B cell (primary cell): ENCODE measurements around the gene AFG3L2. TPM values are rescaled to one million over a fixed set of nuclear protein-coding genes. Genes with fewer than 3 reads are reported as not detected.

Source experiments
- ATAC-seq: fragments of 200-7000 bp; cut with Tn5 transposase; one replicate; pipeline ENCODE4 v1.10.0; 2021; ENCODE audit warnings: low read depth, mild to moderate bottlenecking, moderate number of reproducible peaks, moderate library complexity
- CTCF ChIA-PET: fragments of 350-600 bp; sonication (Branson Sonifier 250); formaldehyde crosslinking; loops from one replicate; lab custom pipeline; 2021; ENCODE audit warnings: antibody characterized with exemption, inconsistent platforms; lab: Charles Lee
- POLR2A ChIA-PET: fragments of 350-600 bp; sonication (Branson Sonifier 250); formaldehyde crosslinking; loops from one replicate; lab custom pipeline; 2021; ENCODE audit warnings: antibody characterized with exemption; lab: Charles Lee
- DNase-seq: peaks from one replicate; pipeline ENCODE4 v3.0.0; 2013
- H2AFZ ChIP-seq: 2 replicates; pipeline ENCODE4 v1.6.1; 2012; ENCODE audit warnings: mild to moderate bottlenecking, low read depth, low read length; ENCODE audit not compliant: insufficient read depth, poor library complexity, severe bottlenecking
- H3K27ac ChIP-seq, 2 donors: 1 replicate in 1 of 2; 2 replicates in 1 of 2; pipeline ENCODE4 v1.5.1; 2012 to 2013; ENCODE audit warnings: low read length in 2 of 2, mild to moderate bottlenecking in 2 of 2, moderate library complexity in 1 of 2
- H3K27me3 ChIP-seq, 4 experiments: fragments of 200-600 bp in 1 of 4; sonication (generic) in 1 of 4; replicated peaks in 1 of 4; 1 replicate in 2 of 4; 2 replicates in 2 of 4; pipeline versions ENCODE4 v1.6.1 to v1.7.0; 2013 to 2016; ENCODE audit warnings: low read length in 3 of 4, mild to moderate bottlenecking in 2 of 4, mixed read lengths in 1 of 4, moderate library complexity in 1 of 4; ENCODE audit not compliant: insufficient read depth in 4 of 4, control insufficient read depth in 3 of 4; ENCODE audit errors: control extremely low read depth in 1 of 4
- H3K36me3 ChIP-seq, 2 experiments: replicated peaks in 1 of 2; 1 replicate in 1 of 2; 2 replicates in 1 of 2; pipeline versions ENCODE4 v1.6.1 to v1.7.1; 2013; ENCODE audit warnings: low read length in 1 of 2; ENCODE audit not compliant: insufficient read depth in 2 of 2, control insufficient read depth in 1 of 2; ENCODE audit errors: control extremely low read depth in 1 of 2, extremely low read depth in 1 of 2
- H3K4me1 ChIP-seq, 2 donors: fragments of 200-600 bp in 1 of 2; sonication (generic) in 1 of 2; 1 replicate in 1 of 2; 2 replicates in 1 of 2; pipeline versions ENCODE4 v1.5.1 to v1.6.1; 2013 to 2017; ENCODE audit warnings: low read length in 2 of 2; ENCODE audit not compliant: control insufficient read depth in 2 of 2, insufficient read depth in 2 of 2
- H3K4me2 ChIP-seq: replicated peaks from 2 replicates; pipeline ENCODE3; 2012; ENCODE audit warnings: mild to moderate bottlenecking, low read depth, low read length; ENCODE audit not compliant: poor library complexity, severe bottlenecking
- H3K4me3 ChIP-seq, 5 experiments: fragments of 200-600 bp in 1 of 5; sonication (generic) in 1 of 5; 1 replicate in 3 of 5; 2 replicates in 2 of 5; pipeline versions ENCODE4 v1.5.1 to v1.7.0; 2011 to 2016; ENCODE audit warnings: low read length in 4 of 5, mild to moderate bottlenecking in 4 of 5, low read depth in 2 of 5, control low read depth in 1 of 5, moderate library complexity in 1 of 5; ENCODE audit not compliant: insufficient read depth in 1 of 5; ENCODE audit errors: control extremely low read depth in 1 of 5, extremely low read depth in 1 of 5
- H3K79me2 ChIP-seq: fragments of 200-600 bp; sonication (generic); one replicate; pipeline ENCODE4 v1.6.0; 2016; ENCODE audit warnings: low read length; ENCODE audit not compliant: control insufficient read depth, insufficient read depth
- H3K9ac ChIP-seq: fragments of 200-600 bp; sonication (generic); 2 replicates; pipeline ENCODE4 v1.6.1; 2017; ENCODE audit warnings: mild to moderate bottlenecking, low read length, moderate library complexity
- H3K9me3 ChIP-seq, 3 donors: one replicate each; pipeline versions ENCODE4 v1.6.1 to v1.7.1; 2013; ENCODE audit warnings: low read length in 2 of 3; ENCODE audit not compliant: control insufficient read depth in 2 of 3, insufficient read depth in 1 of 3; ENCODE audit errors: control extremely low read depth in 1 of 3
- H4K20me1 ChIP-seq: 2 replicates; pipeline ENCODE4 v1.6.0; 2012; ENCODE audit warnings: mild to moderate bottlenecking, low read length; ENCODE audit not compliant: insufficient read depth, control insufficient read depth, poor library complexity, severe bottlenecking
- H3K27ac Mint-ChIP-seq: one replicate; pipeline ENCODE4 v1.8.0; 2021; ENCODE audit warnings: mixed read lengths
- H3K27me3 Mint-ChIP-seq: one replicate; pipeline ENCODE4 v1.8.0; 2021; ENCODE audit warnings: mixed read lengths
- H3K4me1 Mint-ChIP-seq: one replicate; pipeline ENCODE4 v1.8.0; 2021; ENCODE audit warnings: mixed read lengths
- H3K4me3 Mint-ChIP-seq: one replicate; pipeline ENCODE4 v1.8.0; 2021; ENCODE audit warnings: mixed read lengths
- H3K9me3 Mint-ChIP-seq: one replicate; pipeline ENCODE4 v1.8.0; 2022; ENCODE audit warnings: mixed read lengths; ENCODE audit not compliant: insufficient read depth
- EZH2 ChIP-seq: IDR thresholded peaks from 2 replicates; pipeline ENCODE4 v1.6.1; 2012; ENCODE audit warnings: borderline replicate concordance, low read depth, mild to moderate bottlenecking, moderate library complexity, low read length; ENCODE audit not compliant: insufficient read depth, poor library complexity, severe bottlenecking
- WGBS: methylation state at CpG from one replicate; pipeline ENCODE4 v1.1.5; 2013; ENCODE audit warnings: missing lambda C conversion rate; ENCODE audit not compliant: insufficient coverage; 5-methylcytosine and 5-hydroxymethylcytosine counted together
- intact Hi-C: fragments of 100-400 bp; cut with micrococcal nuclease; formaldehyde crosslinking; loops from one replicate; pipeline ENCODE4 v1.10.0; 2022
- polyA plus RNA-seq: library from polyadenylated mRNA; depleted of rRNA; stranded (reverse); fragments of >200 nt; gene quantifications from 2 replicates; pipeline ENCODE4 v1.2.3, GENCODE V29; 2012
- total RNA-seq, 2 donors: library from RNA; stranded (reverse); fragments of 120-200 nt in 1 of 2; gene quantifications; 1 replicate in 1 of 2; 2 replicates in 1 of 2; pipeline versions ENCODE4 v1.2.3 to v1.2.4, GENCODE V29; 2013 to 2022
- TF ChIP-seq, protein P1 (sequence below): fragments of 200-600 bp; IDR thresholded peaks from one replicate; pipeline ENCODE4 v1.8.0; 2022; ENCODE audit warnings: antibody characterized with exemption, mild to moderate bottlenecking

Gene AFG3L2
- total and polyA plus RNA-seq, 2 donors (not counting 1 experiment from before 2014, with no cell fraction given) = 11.9 to 40.7 TPM

GRCh38 chr18:12366784-12367183 is 10.2 kb downstream of the AFG3L2 start:
- H3K9ac ChIP-seq = no peak overlapping the region
- H3K36me3 ChIP-seq = peaks cover 12 to 65% of the 10 kb centered on the region in 2 experiments
- WGBS = no CpG with 5 or more reads among the region's 5 CpGs
- DNase-seq (no peak), ATAC-seq (no peak)
- Mint-ChIP-seq H3K4me3 (no peak overlapping the region), H3K27ac (no peak overlapping the region), H3K4me1 (peaks cover 1% of the 10 kb centered on the region), H3K27me3 (no peaks in the 10 kb centered on the region), H3K9me3 (no peaks in the 10 kb centered on the region)
- CTCF ChIA-PET = no interaction called here
- TF ChIP-seq, protein P1, sequence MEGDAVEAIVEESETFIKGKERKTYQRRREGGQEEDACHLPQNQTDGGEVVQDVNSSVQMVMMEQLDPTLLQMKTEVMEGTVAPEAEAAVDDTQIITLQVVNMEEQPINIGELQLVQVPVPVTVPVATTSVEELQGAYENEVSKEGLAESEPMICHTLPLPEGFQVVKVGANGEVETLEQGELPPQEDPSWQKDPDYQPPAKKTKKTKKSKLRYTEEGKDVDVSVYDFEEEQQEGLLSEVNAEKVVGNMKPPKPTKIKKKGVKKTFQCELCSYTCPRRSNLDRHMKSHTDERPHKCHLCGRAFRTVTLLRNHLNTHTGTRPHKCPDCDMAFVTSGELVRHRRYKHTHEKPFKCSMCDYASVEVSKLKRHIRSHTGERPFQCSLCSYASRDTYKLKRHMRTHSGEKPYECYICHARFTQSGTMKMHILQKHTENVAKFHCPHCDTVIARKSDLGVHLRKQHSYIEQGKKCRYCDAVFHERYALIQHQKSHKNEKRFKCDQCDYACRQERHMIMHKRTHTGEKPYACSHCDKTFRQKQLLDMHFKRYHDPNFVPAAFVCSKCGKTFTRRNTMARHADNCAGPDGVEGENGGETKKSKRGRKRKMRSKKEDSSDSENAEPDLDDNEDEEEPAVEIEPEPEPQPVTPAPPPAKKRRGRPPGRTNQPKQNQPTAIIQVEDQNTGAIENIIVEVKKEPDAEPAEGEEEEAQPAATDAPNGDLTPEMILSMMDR = no peak
- no peak for TF ChIP-seq EZH2
- H3K79me2 ChIP-seq = peaks cover 35% of the 10 kb centered on the region
- no peak overlapping the region for H2AFZ ChIP-seq
- H3K9me3 ChIP-seq = no peaks in the 10 kb centered on the region
- H4K20me1 ChIP-seq = peaks cover 18% of the 10 kb centered on the region
- H3K27me3 ChIP-seq = no peaks in the 10 kb centered on the region
- POLR2A ChIA-PET = no interaction called here
- no peak overlapping the region for H3K4me2 ChIP-seq
- H3K4me1 ChIP-seq = no peaks in the 10 kb centered on the region
- no peak overlapping the region for H3K4me3 ChIP-seq
- H3K27ac ChIP-seq = no peak overlapping the region
- intact Hi-C loops = no loop called here

- Histone ChIP-seq H3K4me1 (no peaks in the 10 kb centered on the region), H3K36me3 (peaks cover 12 to 65% of the 10 kb centered on the region in 2 experiments), H3K79me2 (peaks cover 31% of the 10 kb centered on the region), H3K27ac (no peak overlapping the region), H4K20me1 (peaks cover 14% of the 10 kb centered on the region), H3K4me2 (no peak overlapping the region), H3K4me3 (no peak overlapping the region), H3K27me3 (no peaks in the 10 kb centered on the region), H3K9ac (no peak overlapping the region), H3K9me3 (no peaks in the 10 kb centered on the region), H2AFZ (no peak overlapping the region)
- WGBS = 98% methylated on average over 8 of the region's 8 CpGs
- DNase-seq (no peak), ATAC-seq (no peak)
- intact Hi-C loops = no loop called here
- ChIA-PET CTCF (no interaction called here), POLR2A (no interaction called here)
- TF ChIP-seq, protein P1 = no peak
- no peak for TF ChIP-seq EZH2
- Mint-ChIP-seq H3K9me3 (no peaks in the 10 kb centered on the region), H3K27me3 (no peaks in the 10 kb centered on the region), H3K4me1 (peaks cover 1% of the 10 kb centered on the region), H3K4me3 (no peak overlapping the region), H3K27ac (no peak overlapping the region)
These were observed 10.6 kb downstream of the AFG3L2 start for GRCh38 chr18:12366379-12366778.
